RWPE1 (cell line): Measurements from ENCODE around the gene ING1.

Experiments
- CTCF ChIA-PET: fragments of 350-600 bp; sonication (Branson Sonifier 250); formaldehyde crosslinking; extraction: SDS; loops from one replicate; lab custom pipeline; 2021; lab: Yijun Ruan, JAX
- POLR2A ChIA-PET: fragments of 400-600 bp; formaldehyde crosslinking; extraction: SDS; loops from one replicate; lab custom pipeline; 2020; ENCODE audit warnings: antibody characterized with exemption; ENCODE audit not compliant: low non-redundant PET; lab: Yijun Ruan, JAX
- DNase-seq: peaks from one replicate; pipeline ENCODE4 v3.0.0; 2012; ENCODE audit warnings: low spot score
- H3K27ac ChIP-seq: fragments of 450-650 bp; 2 replicates; pipeline ENCODE4 v1.5.1; 2017
- TF ChIP-seq, protein P1 (sequence below): fragments of 450-650 bp; conservative IDR thresholded peaks from 2 replicates; pipeline ENCODE4 v1.5.1; 2017; ENCODE audit warnings: low read depth, mild to moderate bottlenecking

ING1 gene

DNA sequence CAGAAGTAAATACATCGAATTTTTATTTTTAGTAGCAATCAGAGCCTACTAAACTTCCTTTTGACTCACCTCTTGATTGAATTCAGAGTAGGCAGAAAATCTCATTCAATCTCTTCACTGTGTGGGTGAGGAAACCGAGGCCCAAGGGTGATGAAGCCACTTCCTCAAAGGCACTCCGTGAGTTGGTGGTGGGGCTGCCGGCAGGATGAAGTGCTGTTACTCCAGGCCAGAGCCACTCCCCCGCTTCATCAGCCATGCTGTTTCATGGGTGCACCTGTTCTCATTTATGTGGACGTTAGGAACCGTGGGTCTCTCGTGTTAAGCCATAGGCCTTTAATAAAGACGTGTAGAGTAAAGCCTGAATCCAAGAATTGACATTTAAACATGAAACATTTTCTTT is 13.2 kb downstream of the ING1 start:
- ChIA-PET POLR2A (no interaction called here), CTCF (no interaction called here)
- TF ChIP-seq, protein P1, sequence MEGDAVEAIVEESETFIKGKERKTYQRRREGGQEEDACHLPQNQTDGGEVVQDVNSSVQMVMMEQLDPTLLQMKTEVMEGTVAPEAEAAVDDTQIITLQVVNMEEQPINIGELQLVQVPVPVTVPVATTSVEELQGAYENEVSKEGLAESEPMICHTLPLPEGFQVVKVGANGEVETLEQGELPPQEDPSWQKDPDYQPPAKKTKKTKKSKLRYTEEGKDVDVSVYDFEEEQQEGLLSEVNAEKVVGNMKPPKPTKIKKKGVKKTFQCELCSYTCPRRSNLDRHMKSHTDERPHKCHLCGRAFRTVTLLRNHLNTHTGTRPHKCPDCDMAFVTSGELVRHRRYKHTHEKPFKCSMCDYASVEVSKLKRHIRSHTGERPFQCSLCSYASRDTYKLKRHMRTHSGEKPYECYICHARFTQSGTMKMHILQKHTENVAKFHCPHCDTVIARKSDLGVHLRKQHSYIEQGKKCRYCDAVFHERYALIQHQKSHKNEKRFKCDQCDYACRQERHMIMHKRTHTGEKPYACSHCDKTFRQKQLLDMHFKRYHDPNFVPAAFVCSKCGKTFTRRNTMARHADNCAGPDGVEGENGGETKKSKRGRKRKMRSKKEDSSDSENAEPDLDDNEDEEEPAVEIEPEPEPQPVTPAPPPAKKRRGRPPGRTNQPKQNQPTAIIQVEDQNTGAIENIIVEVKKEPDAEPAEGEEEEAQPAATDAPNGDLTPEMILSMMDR = no peak
- no peak for DNase-seq
- H3K27ac ChIP-seq = no peak overlapping the region

DNA sequence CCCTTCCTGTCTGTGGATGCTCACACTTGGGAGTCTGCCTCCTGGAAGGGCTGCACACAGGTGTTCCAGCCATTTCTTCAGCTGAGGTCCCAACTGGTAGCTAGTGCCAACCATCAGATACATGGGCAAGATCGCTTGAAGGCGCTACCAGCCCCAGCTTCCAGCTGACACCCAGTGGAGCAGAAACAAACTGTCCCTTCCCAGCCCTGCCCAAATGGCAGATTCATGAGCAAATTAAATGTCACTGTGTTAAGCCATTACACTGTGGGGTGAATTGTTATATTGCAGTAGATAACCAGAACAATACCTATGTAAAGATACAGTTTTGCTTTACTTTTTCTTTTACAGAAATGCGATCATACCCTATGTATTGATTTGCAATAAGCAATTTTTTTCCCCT is 17.6 kb downstream of the ING1 start:
- POLR2A ChIA-PET = no interaction called here
- H3K27ac ChIP-seq = no peak overlapping the region
- no peak for DNase-seq
- TF ChIP-seq, protein P1 = no peak
- CTCF ChIA-PET = no interaction called here

DNA sequence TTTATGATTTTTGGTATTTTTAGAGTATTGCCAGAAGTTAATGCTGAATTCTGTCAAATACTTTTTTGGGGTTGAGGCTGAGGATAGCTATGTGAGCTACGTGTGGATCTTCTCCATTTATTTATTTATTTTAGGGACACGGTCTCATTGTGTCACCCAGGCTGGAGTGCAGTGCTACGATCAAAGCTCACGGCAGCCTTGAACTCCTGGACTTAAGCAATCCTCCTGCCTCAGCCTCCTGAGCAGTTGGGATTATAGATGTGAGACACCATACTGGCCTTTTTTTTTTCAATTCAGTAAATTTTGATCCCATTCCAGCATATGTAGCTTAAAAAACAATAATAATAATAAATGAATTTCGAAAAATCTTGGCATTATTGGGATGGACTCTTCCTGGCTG is 21.1 kb downstream of the ING1 start:
- ChIA-PET POLR2A (no interaction called here), CTCF (no interaction called here)
- DNase-seq = no peak
- TF ChIP-seq, protein P1 = no peak
- no peak overlapping the region for H3K27ac ChIP-seq

DNA sequence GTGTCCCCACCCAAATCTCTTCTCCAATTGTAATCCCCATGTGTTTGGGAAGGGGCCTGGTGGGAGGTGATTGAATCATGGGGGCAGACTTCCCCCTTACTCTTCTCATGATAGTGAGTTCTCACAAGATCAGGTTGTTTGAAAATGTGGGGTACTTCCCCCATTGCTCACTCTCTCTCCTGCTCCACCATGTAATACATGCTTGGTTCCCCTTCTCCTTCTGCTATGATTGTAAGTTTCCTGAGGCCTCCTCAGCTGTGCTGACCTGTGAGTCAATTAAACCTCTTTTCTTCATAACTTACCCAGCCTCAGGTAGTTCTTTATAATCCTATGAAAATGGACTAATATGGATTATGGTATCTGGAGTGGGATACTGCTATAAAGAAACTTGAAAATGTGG is 24.1 kb downstream of the ING1 start:
- ChIA-PET CTCF (no interaction called here), POLR2A (no interaction called here)
- no peak overlapping the region for H3K27ac ChIP-seq
- TF ChIP-seq, protein P1 = no peak
- no peak for DNase-seq

DNA sequence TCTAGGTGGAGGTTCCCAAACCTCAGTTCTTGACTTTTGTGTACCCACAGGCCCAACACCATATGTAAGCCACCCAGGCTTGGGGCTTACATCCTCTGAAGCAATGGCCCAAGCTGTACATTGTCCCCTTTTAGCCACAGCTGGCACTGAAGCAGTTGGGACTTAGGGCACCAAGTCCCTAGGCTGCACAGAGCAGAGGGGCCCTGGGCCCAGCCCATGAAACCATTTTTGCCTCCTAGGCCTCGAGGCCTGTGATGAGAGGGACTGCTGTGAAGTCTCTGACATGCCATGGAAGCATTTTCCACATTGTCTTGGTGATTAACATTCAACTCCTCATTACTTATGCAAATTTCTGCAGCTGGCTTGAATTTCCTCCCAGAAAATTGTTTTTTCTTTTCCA is 30.2 kb downstream of the ING1 start:
- no peak overlapping the region for H3K27ac ChIP-seq
- no peak for DNase-seq
- TF ChIP-seq, protein P1 = no peak
- CTCF ChIA-PET = no interaction called here
- POLR2A ChIA-PET = no interaction called here

DNA sequence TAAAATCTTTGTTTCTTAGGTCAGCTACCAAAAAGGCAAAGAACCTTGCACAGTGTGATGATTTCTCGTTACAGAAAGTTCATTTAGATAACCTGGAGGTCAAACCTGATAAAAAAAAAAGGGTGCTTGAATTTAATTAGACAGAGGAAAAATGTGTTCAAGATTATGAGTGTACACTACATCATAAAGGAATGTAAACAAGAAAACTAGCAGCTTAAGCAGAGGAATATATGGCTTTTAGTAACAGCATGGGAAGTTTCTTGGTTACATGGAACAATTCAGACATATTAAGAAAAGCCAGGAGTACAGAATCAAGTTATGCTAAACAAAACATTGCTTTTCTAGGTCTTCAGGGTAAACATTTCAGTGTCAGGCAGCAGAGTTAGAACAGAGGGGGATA is 32.9 kb downstream of the ING1 start:
- ChIA-PET CTCF (no interaction called here), POLR2A (no interaction called here)
- DNase-seq = no peak
- TF ChIP-seq, protein P1 = no peak
- no peak overlapping the region for H3K27ac ChIP-seq

DNA sequence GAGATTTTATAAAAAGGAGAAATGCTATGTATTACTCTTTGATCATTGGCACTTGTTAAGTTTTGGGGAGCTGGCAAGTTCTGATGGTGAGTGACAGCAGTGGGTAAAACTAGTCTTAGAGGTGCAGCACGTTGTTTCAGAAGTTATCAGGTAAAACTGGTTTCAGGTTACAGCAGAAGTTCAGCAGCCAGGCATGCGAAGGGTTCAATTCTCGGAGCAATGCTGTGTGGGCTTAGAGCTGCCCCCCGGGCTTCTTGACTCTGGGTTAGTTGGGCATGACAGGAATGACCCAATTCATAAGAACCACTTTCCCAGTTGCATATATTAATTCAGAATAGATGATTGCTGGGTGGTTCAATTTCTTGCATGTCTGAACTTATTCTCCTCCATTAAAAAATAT is 34.8 kb downstream of the ING1 start:
- POLR2A ChIA-PET = no interaction called here
- DNase-seq = no peak
- CTCF ChIA-PET = no interaction called here
- no peak overlapping the region for H3K27ac ChIP-seq
- TF ChIP-seq, protein P1 = no peak
